ENCODE data around the gene TP53RK. TPM values are rescaled to one million over a fixed set of nuclear protein-coding genes. Genes with fewer than 3 reads are reported as not detected.
"Not testable (repeated sequence)": the region's sequence is repeated elsewhere in the genome, so short reads cannot be mapped to it uniquely, and the experiment has no call there.

TP53RK gene
- total RNA-seq, 2 donors from 2014 or later, result 11.3 to 12.1 TPM

DNA sequence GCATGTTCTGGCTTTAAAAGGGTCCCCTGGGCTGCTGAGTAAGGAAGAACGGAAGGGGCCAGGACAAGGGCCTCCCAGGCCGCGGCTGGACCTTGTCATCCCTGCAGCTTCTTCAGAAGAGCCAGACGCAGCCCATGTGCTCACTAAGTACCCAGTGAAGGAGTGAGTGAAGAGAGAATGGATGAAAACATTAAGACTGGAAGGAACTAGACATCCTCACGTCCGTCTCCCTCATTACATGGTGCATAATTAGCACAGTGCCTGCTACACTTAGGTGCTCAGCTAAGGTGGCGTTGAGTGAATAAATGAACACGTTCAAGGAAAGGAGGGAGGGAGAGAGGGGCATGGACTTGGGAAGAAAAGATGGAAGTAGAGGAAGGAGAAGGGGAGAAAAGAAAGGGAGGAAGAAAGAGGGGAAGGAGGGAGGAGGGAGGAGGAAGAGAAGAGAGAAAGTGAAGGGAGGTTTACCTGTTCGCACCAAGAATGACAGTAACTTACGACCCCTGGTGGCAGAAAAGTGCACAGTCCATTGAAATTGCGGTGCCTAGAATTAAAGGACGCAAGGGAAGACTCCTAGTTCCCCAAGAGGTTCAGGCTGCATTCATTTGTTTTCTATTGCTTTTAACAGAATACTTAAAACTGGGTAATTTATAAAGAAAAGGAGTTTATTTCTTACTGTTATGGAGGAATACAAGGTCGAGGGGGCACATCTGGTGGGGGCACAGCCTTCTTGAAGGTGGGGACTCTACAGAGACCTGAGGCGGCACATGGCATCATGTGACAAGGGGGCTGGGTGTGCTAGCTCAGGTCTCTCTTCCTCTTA lies 8.0 kb downstream of the TP53RK start:
- H3K9me3 ChIP-seq, result no peaks in the 10 kb centered on the region
- peaks cover 0 to 21% of the 10 kb centered on the region in 2 donors for H3K4me1 ChIP-seq
- H3K27ac ChIP-seq, result no peak overlapping the region
- H3K27me3 ChIP-seq, result no peaks in the 10 kb centered on the region
- H3K36me3 ChIP-seq, result no peaks in the 10 kb centered on the region
- TF ChIP-seq, protein P1, sequence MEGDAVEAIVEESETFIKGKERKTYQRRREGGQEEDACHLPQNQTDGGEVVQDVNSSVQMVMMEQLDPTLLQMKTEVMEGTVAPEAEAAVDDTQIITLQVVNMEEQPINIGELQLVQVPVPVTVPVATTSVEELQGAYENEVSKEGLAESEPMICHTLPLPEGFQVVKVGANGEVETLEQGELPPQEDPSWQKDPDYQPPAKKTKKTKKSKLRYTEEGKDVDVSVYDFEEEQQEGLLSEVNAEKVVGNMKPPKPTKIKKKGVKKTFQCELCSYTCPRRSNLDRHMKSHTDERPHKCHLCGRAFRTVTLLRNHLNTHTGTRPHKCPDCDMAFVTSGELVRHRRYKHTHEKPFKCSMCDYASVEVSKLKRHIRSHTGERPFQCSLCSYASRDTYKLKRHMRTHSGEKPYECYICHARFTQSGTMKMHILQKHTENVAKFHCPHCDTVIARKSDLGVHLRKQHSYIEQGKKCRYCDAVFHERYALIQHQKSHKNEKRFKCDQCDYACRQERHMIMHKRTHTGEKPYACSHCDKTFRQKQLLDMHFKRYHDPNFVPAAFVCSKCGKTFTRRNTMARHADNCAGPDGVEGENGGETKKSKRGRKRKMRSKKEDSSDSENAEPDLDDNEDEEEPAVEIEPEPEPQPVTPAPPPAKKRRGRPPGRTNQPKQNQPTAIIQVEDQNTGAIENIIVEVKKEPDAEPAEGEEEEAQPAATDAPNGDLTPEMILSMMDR (IDR thresholded peaks at IDR 0.05), result peak; percentile 76 to 89
- DNase-seq (ENCODE audit: low spot score), result peak; percentile 75
- H3K4me3 ChIP-seq, result no peak overlapping the region

DNA sequence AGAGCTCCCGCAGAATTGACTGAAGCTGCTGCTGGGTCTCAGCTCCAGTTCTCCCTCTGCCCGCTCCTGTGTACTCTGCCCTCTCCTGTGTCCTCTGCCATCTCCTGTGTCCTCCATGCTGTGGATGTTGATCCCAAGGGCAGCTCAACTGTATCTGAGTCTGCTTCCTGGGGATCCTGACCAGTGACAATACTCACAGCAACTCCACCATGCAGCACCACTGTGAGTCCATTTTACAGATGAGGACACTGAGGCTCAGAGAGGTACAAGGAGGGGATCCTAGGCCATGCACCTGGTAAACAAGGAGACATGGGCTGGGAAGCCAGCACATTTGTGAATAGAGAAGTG lies 8.6 kb downstream of the TP53RK start:
- Histone ChIP-seq H3K9me3 (no peaks in the 10 kb centered on the region), H3K27me3 (no peaks in the 10 kb centered on the region), H3K4me3 (no peak overlapping the region), H3K4me1 (peaks cover 0 to 21% of the 10 kb centered on the region in 2 donors), H3K36me3 (no peaks in the 10 kb centered on the region), H3K27ac (no peak overlapping the region)
- TF ChIP-seq, protein P1 (IDR thresholded peaks at IDR 0.05), result no peak
- no peak for DNase-seq (ENCODE audit: low spot score)

DNA sequence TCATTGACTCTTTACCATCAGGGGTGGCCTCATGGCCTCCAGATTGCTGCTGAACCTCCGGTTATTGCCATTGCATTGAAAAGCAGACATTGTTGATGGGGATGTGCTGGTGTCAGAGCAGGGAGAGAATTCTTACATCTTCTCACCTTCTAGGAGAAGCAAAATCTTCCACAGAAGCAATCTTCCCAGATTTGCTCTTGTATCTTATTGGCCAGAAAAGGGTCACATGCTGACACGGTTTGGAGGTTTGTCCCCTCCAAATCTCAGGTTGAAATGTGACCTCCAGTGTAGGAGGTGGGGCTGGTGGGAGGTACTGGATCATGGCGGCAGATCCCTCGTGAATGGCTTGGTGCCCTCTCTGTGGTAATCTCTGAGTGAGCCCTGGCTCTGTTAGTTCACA lies 10.7 kb downstream of the TP53RK start:
- H3K27ac ChIP-seq, result no peak overlapping the region
- H3K9me3 ChIP-seq, result no peaks in the 10 kb centered on the region
- H3K4me3 ChIP-seq, result no peak overlapping the region
- TF ChIP-seq, protein P1 (IDR thresholded peaks at IDR 0.05), result no peak
- no peaks in the 10 kb centered on the region for H3K36me3 ChIP-seq
- H3K4me1 ChIP-seq, result peaks cover 0 to 12% of the 10 kb centered on the region in 2 donors
- H3K27me3 ChIP-seq, result no peaks in the 10 kb centered on the region
- DNase-seq (ENCODE audit: low spot score), result no peak

DNA sequence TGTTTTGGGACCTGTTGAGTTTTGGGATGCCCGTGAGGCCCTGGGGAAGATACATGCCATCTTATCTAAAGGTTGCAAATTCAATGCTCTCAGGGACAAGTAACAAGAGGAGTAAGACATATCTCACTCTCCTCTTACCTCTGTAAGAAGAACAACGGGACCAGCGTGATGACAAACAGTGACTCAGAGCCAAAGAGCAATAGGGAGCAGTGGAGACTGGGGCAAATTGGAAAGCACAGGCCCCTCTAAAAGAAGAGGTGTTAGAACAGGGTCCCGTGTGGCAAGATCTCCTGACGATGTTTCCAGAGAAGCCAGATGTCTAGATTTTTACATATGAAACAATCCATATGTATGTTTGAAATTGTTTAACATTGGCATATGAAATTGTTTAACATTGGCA lies 11.6 kb downstream of the TP53RK start:
- no peak for DNase-seq (ENCODE audit: low spot score)
- Histone ChIP-seq H3K4me1 (peaks cover 0 to 3% of the 10 kb centered on the region in 2 donors), H3K27ac (no peak overlapping the region), H3K9me3 (no peaks in the 10 kb centered on the region), H3K4me3 (no peak overlapping the region), H3K36me3 (no peaks in the 10 kb centered on the region), H3K27me3 (no peaks in the 10 kb centered on the region)
- TF ChIP-seq, protein P1 (IDR thresholded peaks at IDR 0.05), result no peak

DNA sequence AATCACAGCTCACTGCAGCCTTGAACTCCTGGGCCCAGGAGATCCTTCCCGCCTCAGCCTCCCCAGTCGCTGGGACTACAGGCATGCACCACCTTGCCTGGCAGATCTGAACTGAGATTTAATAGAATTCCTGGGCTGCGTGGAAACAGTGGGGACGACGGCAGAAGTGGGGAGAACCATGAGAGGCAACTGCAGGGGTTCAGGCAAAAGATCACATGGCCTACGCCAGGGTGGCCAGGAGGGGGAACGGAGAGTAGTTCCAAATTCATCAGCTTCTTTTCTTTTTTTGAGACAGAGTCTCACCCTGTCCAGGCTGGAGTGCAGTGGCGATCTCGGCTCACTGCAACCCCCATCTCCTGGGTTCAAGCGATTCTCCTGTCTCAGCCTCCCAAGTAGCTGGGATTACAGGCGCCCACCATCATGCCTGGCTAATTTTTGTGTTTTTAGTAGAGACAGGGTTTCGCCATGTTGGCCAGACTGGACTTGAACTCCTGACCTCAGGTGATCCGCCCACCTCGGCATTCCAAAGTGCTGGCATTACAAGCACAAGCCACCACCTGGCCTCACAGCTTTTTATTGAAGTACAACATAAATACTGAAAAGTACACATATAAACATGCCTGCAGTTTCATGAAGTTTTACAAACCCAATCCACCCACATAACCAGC lies 12.5 kb downstream of the TP53RK start:
- H3K27me3 ChIP-seq; DNase-seq (ENCODE audit: low spot score); H3K4me3 ChIP-seq; H3K9me3 ChIP-seq; H3K4me1 ChIP-seq; H3K36me3 ChIP-seq; H3K27ac ChIP-seq: not testable (repeated sequence)

DNA sequence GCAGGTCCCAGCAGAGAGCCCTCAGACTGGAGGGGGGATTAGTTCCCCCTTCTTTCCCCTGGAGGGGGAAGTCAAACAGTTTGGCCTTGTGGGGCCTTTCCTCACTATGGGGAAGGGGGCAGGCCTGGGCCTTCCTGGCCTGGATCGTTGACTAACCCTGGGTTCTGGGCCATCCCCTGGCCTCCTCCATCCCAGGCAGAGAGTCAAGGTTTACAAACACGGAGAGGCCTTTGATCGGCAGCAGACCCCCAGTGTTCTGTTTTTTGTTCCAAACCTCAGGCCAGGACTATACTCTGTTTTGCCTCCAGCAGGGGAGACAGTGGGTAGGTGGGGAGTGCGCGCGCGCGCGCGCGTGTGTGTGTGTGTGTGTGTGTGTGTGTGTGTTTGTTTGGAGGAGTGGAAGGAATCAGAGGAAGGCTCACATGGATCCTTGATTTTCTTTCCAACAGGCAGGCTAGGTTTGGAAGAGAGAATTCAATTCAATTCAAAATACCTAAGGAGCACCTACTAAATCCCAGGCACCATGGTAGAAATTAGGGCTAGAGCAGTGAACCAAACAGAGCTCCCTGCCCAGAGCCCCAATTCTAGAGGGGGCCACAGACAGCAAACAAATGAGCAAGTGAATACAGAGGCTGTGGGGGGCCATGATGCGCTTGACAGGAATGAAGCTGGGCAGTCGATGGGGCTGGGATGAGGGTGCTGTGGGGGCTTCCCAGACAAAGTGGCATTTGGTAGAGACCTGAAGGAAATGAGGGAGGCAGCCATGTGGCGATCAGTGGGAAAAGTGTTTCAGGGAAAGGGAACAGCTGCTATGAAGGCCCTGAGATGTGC lies 14.8 kb downstream of the TP53RK start:
- DNase-seq (ENCODE audit: low spot score), result no peak
- H3K4me1 ChIP-seq, result no peaks in the 10 kb centered on the region
- no peaks in the 10 kb centered on the region for H3K36me3 ChIP-seq
- H3K27ac ChIP-seq, result no peak overlapping the region
- peaks cover 0 to 18% of the 10 kb centered on the region in 2 donors for H3K9me3 ChIP-seq
- TF ChIP-seq, protein P1 (IDR thresholded peaks at IDR 0.05), result no peak
- no peaks in the 10 kb centered on the region for H3K27me3 ChIP-seq
- no peak overlapping the region for H3K4me3 ChIP-seq
